ENCODE results near the gene CGNL1.

Gene CGNL1

DNA sequence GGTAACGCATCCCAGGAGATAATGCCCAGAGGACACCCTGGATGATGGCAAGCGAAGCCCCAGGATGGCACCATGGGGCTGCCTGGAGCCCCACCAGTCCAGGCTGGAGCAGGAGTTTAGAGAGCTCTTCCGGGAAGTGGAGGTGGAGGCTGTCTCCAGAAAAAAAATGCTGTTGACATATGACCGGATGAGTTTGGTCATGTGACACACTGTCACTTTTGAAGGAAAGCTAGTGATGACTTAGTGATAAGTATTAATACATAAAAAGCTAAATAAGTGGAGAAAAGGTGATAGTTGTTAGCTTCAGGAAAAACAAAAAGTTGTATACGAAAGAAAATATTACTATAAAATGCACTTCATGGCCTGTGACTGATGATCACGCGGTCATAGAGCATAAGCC, 195.4 kb downstream of the CGNL1 start:
- no peak for DNase-seq (ENCODE audit: low spot score)

- DNase-seq (ENCODE audit: low spot score): no peak
Observed at GRCh38 chr15:57572468-57572867, 196.2 kb downstream of the CGNL1 start.

- DNase-seq (ENCODE audit: low spot score): no peak
Observed at GRCh38 chr15:57573151-57573550, 196.8 kb downstream of the CGNL1 start.

- DNase-seq (ENCODE audit: low spot score): no peak
Observed at GRCh38 chr15:57575363-57575762, 199.1 kb downstream of the CGNL1 start.

DNA sequence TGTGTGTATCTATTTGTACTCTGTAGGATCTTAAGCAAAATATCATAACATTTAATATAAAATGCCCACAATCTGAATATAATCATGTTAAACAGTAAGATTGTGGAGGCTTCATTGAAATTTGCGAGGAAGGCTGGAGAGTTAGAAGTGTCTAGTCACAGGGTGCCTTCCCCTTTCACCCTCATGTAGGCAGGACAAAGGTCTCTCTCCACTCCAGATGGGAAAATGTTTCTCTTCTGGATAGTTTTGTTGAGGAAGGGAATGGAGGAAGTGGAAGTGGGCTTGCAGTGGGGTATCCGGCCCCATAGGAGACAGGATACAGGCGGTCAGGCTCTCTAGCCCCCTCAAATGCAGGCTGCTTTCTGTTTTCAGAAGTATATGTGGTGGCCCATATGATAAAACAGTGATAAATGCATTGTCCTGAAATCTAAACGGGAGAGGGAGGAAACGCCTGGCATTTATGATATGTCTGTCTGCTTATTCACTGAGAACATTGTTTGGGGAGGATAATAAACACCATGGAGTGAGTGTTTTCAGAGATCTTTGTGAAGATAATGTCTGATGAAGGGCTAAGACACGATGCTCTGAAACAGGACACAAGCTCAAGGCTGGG, 202.1 kb downstream of the CGNL1 start:
- DNase-seq (ENCODE audit: low spot score): no peak

GRCh38 chr15:57580428-57580827, 204.1 kb downstream of the CGNL1 start:
- DNase-seq (ENCODE audit: low spot score): no peak

DNA sequence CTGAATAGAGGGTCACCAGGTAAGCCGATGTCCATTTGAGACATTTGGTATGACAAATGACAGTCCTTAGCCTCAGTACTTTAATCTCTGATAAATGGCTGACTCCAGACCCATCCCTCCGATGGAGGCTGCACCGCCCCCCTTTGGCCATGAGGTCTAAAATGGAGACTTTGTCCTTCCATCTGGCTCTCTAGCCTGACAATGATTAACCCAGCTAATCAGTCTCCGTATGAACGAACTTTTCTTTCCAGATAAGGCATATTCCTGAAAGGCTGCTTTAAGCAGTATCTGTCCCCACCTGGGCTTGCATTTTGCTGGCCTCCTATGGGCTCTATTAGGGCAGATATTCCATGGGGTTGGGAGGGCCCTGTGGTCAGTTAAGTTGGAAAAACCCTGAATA, 204.6 kb downstream of the CGNL1 start:
- no peak for DNase-seq (ENCODE audit: low spot score)

- no peak for DNase-seq (ENCODE audit: low spot score)
Observed at GRCh38 chr15:57582090-57582489, 205.8 kb downstream of the CGNL1 start.

- no peak for DNase-seq (ENCODE audit: low spot score)
Observed at GRCh38 chr15:57583282-57583681, 207.0 kb downstream of the CGNL1 start.

- DNase-seq (ENCODE audit: low spot score): no peak
Observed at GRCh38 chr15:57583720-57584119, 207.4 kb downstream of the CGNL1 start.

DNA sequence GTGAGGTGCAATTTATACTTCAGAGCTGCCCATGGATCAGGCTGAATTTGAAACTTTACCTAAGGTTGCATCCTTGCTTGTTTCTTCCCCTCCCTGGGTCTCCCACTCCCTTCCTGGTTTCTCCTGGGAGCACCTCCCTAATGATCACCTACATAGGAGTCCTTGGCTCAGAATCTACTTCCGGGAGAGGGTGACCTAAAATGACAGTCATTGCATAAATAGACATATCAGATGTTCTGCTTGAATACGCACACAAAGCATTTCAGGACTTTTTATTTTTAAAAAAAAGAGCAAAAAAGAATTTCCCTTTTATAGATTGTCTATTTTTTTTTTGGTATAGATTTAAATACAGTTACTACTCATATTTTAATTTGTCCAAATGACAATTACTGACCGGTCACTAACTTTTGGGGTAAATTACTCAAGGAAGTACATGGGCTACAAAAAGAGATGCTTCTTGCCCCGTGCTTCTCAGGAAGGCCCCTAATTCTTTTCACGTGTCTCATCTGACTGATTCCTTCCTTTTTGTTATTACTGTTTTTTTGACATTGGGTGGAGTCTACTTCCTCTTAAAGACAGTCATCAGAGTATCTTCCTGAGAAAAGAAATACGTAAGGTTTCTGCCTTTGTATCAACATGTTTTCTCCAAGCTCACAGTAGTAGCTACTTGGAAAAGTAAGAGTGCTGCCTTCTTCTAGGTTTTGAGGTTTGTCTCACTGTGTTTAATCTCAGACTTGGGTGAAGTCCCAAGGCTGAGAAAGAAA, 210.5 kb downstream of the CGNL1 start:
- DNase-seq (ENCODE audit: low spot score): no peak

GRCh38 chr15:57589281-57589680, 213.0 kb downstream of the CGNL1 start:
- DNase-seq (ENCODE audit: low spot score): no peak

DNA sequence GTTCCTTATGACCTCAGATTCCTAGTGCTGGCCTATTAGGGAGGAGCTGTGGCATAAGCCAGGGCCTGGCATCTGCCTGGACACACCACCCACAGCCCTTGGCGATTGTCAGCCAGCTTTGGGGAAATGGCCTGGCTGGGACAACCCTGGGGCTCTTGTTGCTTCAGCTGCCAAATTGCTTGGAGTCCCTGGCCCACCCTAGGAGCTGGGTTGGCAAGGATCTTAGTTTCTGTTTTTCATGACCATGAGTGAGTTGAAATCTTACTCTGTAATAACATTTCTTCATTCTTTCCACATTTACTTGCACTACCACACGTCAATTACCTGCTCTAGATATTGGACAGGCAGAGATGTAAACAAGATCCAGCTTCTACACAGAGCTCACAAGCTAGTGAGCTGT, 213.4 kb downstream of the CGNL1 start:
- DNase-seq (ENCODE audit: low spot score): no peak

- DNase-seq (ENCODE audit: low spot score): no peak
Observed at GRCh38 chr15:57591237-57591821, 215.0 kb downstream of the CGNL1 start.

DNA sequence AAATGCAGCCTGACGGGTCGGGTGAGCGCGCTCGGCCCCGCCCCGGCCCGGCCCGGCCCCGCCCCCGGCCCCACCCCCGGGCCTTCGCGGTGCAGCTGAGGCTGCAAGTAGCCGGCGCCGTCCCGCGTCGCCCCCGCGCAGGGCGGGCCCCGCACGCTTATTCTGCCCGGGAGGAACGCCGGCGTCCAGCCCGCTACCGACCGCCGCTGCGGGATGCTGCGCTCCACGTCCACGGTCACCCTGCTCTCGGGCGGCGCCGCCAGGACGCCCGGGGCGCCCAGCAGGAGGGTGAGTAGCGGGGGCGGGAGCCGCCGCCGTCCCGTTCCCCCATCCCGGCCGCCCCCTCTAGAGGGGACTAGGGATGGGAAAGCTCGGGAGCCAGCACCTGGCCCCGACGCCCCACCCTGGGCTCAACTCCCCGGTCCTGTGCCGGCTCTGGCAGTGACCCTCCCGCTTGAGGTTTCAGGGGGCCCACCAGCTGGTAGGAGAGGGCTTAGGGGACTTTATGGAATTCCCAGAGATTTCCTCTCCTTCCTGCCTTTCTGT, 215.6 kb downstream of the CGNL1 start, which contains the start of gene MYZAP:
TSS of gene MYZAP (plus strand) at position 83 of the 546 bp plus-strand sequence. CDS start at position 214, 131 bp downstream.
- peak; percentile 80 for DNase-seq (ENCODE audit: low spot score)

DNA sequence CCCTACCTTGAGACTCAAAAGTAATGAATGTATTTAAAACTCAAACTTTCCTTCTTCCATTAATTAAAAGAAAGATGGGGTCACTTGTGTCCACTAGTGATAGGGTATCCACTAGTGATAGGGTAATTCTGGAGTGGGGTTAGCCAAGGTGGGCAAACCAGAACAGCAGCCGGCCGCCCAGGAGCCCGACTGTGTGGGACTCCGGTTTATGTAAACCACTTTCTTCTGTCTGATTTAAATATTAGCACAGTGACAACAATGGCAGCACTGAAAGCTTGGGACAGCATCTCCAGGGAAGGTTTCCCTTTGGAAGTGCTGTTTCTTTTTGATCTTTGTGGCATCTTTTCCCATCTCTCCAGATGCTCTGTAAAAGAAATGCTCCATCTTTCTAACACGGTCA, 216.1 kb downstream of the CGNL1 start:
- DNase-seq (ENCODE audit: low spot score): no peak

DNA sequence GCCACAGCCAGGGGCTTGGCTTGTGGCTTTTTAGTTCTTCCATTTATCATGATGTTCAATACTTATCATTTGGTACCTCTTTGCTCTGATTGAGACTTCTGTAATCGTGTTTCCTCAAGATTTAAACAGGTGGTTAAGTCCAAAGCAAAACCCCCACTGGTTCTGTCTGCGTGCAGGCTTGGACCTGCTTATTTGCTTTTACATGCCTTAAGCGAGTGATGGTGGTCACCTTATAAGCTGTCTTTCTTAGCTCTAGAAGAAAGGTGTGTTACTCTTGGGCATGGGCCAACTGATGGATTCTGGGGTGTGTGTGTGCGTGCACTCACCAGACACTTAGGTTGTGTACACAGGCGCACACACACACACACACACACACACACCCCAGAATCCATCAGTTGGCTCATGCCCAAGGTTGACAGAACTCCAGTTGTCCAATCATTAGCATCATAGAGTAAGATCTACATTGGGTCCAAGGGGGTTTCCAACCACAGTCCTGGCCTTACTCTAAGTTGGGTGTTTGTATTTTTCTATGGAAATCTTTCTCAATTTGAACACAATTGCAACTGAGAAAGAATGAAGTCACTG, 216.6 kb downstream of the CGNL1 start:
- DNase-seq (ENCODE audit: low spot score): no peak

DNA sequence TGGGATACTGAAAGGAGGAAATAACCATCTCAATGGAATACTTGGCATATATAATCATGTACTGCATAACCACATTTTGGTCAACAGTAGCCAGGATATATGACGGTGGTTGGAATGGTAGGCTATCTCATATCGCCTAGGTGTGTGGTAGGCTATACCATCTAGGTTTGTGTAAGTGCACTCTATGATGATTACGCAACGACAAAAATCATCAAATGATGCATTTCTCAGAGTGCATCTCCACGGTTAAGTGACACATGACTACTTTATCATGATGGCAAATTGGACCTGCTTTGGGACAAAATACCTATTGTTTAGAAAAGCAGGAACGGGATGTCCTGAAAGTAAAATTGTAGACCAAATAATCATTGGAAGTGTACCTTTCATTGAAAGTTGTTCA, 218.2 kb downstream of the CGNL1 start:
- DNase-seq (ENCODE audit: low spot score): no peak

GRCh38 chr15:57595011-57595866, 218.9 kb downstream of the CGNL1 start:
- no peak for DNase-seq (ENCODE audit: low spot score)

DNA sequence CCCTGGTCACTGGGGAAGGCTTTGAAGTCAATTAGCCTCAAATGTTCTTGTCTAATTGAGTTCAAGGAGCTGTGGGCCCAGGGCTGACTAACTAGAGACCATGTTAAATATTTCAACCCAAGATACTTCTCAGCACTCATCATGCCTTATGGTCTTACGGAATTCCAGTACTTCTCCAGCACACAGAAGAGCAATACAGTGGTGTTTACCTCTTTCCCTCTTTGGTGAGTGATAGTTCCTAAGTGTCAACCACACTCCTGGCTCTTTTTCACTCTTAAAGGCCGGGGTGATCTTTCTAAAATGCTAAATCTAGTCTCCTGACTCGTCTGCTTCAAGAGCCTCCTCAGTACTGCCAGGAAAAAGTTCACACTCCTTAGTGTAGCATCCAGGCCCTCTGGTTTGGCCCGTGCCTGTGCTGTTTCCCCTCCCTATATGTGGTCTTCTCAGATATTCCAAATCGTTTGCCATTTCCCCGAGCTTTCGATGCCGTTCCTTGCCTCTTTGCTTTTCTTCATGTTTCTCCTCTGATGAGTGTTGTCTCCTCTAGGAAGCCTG, 220.1 kb downstream of the CGNL1 start:
- no peak for DNase-seq (ENCODE audit: low spot score)

DNA sequence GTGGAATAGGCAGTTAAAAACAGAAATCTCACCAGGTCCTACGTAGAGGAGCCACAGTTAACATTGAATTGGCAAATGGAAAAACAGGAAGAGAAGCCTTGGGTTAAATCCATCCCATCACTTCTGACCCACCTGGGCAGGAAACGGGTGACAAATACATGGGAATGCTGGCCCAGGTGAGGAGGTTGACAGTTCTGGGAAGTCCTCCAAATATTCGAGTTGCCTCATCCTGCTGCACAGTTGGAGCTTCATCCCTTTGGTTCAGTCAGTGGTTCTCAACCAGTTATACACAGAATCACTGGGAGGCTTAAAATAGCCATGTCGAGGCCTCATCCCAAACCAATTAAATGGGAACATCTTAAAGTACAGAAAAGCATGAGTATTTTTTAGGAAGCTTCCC, 220.7 kb downstream of the CGNL1 start:
- DNase-seq (ENCODE audit: low spot score): no peak
